ENCODE measurements around the gene RIC3.

- TF ChIP-seq CTCF (conservative IDR thresholded peaks at IDR 0.05; ENCODE audit: low read depth, low read length): no peak
- TF ChIP-seq EZH2 (IDR thresholded peaks at IDR 0.05; ENCODE audit: borderline replicate concordance, low read depth, low read length, poor library complexity, severe bottlenecking): no peak
These were observed 21.6 kb upstream of the RIC3 start for GRCh38 chr11:8190431-8190830.
